Stimulated activated CD8-positive, alpha-beta memory T cell treated with anti-CD3 and anti-CD28 coated beads, Interleukin-15, amount 100 ng/mL, for 24 hours (primary cell): Measurements from ENCODE around the gene SLC39A1.
"Not testable (repeated sequence)": the region's sequence is repeated elsewhere in the genome, so short reads cannot be mapped to it uniquely, and the experiment has no call there.

Experiments used
- DNase-seq: peaks from one replicate; pipeline ENCODE4 v3.0.0-alpha.2; 2020; ENCODE audit warnings: low read depth

SLC39A1 gene

DNA sequence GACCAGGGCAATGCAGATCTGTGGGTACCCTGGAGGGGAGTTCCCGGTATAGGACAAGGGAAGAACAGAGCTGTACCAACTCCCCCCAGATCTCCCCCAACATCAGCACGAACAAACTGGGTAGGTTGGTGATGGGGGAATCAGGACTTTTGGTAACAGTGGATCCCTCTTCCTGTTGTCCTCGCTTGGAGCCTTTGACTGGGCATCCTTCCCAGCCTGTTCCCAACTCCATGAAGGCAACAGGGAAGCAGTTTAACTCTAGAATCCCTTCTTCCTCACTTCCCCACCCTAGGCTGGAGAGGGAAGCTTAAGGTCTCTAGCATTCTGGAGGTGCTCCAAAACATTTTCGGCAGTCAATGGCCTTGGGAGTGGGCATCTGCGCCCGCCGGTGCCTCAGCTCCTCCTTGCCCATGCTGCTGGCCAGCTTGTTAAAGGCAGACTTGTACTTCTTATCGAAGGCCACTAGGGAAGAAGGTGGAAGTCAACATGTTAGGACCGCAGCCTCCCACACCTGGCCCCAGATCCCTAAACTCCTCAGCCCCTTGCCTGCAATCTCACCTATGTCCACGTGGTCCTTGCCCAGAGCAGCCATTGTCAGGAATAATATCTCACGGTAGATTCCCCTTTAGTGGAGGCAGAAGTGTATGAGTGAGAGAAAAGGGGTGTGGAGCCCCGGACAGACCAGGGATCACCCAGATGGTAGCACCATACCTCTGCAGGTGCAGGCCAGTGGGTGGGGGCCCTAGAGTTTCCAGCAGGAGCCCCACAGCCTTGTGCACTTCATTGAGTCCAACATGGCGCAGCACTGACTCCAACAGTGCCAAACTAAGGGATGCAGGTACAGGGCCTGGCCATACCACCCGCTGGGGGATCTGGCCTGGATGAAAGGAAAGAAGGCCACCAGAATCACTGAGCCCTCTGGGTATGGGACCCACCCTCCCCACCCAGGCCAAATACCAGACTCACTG, 33.1 kb downstream of the SLC39A1 start:
- no peak for DNase-seq

DNA sequence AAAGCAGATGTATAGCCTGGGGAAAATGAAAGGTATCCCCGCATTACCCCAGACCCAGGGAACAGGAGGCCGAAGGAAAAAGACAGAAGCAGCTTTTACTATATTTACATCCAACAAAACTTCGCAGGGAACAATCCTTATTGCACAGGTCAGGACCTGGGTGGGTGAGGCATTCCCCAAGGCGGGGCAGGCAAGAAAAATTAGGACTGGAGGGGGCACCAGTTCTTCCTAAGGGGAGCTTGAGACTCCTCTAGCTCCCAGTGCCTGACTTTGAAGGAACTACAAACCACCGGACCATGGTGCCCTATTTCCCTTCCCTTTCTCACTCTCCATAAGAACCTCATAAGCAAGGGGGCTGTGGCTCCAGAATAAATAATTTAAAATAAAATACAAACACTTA, 33.9 kb downstream of the SLC39A1 start:
- DNase-seq = no peak

DNA sequence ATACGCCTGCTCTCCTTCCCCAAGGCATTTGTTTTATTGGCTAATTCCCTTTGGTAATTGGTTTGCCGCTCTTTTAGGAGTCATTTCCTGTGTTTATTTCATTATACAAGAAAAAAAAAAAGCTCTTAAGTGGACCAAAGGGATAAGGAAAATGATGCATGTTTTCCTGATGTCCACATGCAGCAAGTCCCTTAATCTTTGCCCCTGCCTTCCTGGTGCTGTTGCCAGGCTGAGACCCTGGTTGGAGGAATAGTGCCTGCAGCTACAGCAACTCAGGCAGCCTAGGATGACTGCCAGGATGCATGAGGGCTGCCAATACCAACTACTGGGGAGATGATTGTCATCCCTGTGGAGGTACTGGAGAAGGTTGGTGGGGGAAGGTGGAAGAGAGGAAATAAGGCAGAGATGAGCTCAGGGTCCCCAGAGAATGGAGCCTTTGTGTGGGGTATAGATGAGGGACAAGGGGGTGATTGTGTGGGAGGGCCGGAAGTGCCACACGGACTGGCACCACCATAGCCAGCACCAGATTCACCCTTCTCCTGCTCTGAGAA, 34.5 kb downstream of the SLC39A1 start:
- no peak for DNase-seq

DNA sequence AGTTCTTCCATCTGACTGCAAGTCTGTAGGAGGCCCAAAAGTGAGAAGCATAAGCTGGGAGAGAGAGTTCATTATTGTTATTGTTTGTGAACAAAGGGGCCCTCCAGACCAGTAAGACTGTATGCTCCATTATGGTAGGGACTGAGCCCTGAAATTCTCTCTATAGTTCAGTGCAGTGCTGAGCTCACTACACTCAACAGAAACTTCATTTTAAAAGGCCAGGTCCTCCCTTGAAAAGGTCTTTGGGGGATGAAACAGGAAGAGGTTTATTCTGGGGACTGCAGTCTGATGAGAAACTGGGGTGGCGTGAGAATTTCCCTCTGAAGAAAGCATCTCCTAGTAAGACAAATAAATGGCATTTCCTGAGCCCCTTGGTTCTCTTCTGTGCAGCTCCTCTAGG, 35.1 kb downstream of the SLC39A1 start:
- DNase-seq = no peak

DNA sequence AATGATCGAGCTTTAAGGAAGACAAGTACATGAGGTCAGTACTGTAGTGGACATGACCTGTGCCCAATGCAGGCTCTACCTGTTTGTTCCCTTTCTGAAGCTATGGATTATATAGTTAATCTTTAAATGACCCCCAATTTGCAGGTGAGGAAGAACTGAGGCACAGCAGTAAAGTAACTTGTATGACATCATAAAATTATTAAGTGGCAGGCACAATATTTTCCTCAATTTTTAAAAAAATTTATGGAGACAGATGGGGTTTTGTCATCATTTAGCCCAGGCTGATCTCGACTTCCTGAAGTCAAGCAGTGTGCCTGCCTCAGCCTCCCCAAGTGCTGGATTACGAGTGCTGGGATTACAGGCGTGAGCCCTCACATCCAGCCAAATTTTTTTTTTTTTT, 36.9 kb downstream of the SLC39A1 start:
- no peak for DNase-seq

DNA sequence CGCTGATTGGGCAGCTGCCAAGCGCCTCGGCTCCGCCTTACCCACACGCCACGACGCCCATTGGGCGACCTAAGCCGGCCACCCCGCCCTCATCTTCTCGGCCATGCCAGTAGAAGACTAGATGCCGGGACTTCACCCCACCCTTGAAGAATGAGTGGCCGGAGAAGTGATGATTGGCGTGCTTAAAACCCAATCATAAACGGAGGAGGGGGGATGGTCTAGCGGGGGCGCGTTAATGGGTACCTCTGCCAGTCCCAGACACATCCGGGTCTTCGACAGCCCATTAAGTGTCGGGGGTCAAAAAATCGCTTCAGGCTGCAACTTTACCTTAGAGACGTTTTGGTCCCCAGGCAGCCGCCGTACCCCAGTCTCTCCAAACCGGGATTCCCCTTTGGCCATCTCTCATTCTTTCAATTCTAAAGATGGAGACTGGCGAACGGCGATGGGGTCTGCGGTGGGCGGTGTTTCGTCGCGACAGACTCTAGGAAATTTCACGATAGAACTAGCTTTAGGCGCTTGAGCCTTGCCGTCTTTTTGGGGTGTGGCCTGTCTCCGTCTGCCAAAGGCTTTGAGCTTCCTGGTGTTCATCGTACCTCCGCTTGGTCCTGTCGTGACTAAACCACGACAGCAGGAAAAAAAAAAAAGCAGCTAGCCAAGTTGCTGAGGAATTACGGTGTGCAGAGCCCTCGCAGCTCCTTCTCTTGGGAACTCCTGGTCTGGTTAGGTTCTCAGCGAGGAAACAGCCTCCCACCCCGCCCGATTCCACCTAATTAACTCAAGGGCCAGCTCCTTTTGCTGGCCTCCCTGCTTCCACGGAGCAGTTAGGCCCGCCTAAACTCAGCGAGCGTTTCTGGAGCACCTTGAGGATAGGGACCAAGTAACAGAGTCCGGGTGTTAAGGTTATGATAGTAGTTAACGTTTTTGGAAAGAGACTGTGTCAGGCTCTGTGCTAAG, 40.1 kb downstream of the SLC39A1 start, which contains the start of gene GATAD2B:
GATAD2B (minus strand) TSS at position 1 of the 954 bp plus-strand sequence. CDS start 94,625 bp downstream, outside the sequence.
- DNase-seq = peak; percentile 90

DNA sequence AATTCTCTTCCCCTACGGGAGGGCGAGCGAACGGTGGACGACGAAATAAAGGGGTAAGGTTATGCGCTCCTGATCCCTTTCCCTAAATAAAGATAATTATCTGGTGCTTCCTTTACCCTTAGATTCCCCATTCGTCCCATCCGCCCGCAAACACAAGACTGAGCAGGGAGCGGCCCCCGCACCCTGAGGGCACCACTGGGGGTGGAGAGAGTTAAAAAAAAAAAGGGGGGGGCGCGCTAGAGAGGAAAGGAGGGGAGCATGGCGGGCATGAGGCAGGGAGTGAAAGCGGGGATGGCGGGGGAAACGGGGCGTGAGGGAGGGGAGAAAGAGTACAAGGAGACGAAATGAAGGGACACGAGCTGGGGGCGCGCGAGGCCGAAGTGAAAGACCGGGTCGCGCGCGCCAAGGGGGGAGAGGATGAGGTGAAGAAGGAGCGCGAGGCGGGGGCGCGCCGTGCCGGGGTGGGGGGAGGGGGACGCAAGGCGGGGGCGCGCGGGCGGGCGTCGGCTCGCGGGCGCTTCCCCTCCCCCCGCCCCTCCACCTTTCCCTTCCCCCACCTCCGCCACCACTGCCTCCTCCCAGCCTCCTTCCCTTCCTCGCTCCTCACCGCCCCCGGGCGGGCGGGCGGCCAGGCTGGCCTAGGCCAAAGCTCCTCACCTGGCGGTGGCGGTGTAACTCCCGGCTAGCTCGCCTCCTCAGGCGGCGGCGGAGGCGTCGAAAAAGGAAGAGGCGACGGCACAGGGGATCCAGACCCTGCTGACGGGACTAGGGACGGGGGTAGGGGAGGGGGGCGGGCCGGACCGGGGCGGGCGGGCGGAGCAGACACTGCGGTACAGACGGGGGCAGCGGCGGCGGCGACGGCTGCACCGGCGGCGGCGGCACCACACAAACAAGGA, 41.0 kb downstream of the SLC39A1 start:
- DNase-seq = peak; percentile 38

DNA sequence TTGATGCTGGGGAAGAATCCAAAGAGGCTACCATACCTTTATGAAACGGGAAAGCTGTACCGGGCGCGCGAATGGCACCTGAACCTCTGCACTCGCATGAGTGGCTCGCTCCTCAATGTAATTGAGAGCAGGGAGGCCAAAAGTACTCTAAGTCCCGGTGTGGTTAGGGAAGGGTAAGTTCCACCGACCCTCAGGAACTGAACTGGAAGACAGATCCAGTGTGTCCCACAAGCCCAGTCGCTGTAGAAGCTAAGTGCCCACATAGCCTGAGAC, 41.6 kb downstream of the SLC39A1 start:
- DNase-seq = no peak

DNA sequence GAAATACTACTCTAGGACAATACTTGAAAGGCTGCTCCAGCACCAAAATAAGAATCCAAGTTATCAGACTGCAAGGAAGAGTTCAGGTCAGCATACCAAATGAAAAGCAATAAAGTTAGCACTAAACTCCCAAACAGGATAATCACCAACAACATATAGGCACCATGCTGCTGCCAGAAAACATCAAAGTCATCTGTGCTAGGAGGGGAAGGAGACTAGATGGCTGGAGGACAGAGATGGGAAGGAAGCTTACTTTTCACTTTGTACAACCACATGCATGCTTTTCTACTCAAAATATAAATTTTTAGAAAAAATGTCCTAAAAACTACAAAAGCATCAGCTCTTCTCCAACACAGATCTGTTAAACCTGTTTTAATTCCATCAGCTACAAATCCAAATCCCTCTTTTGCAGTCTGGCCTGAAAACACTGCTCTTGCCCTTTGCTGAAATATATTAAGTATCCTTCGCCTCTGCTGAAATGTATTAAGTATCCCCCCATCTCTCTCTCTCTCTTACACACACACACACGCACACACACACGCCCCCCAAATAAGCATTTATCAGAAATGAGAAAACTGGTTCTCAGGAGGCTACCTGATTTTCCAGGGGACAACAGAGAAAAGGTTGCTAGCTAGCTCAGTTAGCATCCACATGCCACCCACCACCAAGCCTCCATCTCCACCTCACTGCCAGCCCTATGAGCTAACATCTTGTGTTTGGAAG, 42.1 kb downstream of the SLC39A1 start:
- no peak for DNase-seq

DNA sequence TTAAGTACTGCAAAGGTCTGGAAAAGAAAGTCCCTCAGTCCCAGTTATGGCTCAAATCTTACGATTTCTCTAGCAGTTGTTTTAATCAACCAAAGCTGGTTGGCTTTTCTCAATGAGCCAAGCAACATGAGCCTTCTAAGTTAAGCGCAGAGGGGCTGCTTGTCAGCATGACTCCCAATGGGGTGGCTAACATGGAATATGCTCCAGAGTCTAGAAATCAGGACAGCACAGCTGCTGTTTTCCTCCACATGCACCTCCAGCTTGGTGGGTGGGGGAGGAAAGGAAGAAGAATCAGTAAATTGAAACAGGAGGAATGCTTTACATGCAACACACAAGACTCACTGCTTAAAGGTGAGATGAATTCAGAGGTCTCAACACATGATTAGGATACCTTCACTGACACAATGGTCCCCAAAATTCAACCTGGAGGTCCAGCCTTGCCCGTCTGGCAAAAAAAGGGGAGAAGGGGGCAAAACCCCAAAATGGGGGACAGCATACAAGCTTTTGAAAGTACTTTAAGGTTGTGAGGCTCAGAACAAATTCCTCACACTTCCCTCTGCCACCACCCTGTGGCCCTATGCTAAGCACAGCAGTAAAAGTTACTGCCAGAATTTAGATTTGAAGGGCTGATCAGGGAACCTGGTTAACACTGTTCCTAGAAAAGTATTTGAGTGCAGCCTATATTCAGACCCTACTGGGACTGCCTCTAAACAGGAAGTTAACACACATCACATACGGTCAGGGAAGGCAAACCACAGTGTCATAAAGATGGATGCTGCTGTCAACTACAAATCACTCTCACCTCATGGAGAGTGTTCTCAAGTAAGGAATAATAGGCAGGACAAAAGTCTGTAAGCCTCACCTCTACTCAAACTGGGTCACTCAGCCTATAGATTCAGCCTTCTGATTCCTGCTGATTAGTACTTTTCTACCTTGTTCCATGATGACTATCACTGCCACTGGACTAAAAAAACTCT, 43.2 kb downstream of the SLC39A1 start:
- no peak for DNase-seq

DNA sequence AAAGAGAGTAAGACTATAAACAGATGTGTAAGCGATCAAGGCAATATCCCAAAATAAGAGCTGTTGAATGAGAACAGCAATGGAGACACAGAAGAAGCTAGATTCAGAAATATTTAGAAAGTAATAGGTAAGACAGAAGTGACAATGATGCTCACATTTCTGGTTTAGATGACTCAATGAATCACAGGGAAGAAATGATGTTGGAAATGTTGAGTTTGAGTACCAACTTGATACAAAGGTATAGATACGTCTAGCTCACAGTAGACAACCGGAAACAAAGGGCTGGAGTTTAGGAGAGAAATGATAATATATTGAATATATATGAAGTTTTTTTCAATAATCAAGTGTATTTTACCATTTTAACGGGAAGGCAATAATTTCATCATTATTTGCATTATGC, 47.0 kb downstream of the SLC39A1 start:
- DNase-seq = no peak

DNA sequence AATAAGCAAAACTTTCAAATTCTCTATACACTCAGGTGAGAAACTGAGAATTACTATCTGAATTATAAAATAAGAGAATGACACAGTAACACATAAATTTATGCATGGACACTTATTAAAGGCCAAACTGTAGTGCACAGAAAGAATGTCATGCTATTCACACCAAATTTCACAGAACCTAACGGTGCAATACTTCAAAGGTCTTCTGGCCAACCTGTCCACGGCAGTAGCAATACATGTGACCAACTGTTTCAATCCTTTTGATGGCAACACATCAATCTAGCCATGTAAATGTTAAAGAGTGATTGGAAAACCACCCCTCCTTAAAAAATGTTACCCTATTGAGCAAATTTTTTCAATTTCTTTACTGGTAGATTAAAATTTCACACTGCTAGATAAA, 51.0 kb downstream of the SLC39A1 start:
- no peak for DNase-seq

DNA sequence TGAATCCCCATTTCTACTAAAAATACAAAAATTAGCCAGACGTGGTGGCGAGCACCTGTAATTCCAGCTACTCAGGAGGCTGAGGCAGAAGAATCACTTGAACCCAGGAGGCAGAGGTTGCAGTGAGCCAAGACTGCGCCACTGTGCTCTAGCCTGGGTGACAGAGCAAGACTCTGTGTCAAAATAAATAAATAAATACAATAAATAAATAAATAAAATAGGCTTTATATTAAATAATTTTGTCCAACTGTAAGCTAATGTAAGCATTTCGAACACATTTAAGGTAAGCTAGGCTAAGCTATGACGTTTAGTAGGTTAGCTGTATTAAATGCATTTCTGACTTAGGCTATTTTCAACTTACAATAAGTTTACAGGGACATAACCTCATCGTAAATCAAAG, 52.8 kb downstream of the SLC39A1 start:
- not testable (repeated sequence) for DNase-seq
